IMR-90 (cell line): ENCODE results near the gene DEPDC1. TPM values are rescaled to one million over a fixed set of nuclear protein-coding genes. Genes with fewer than 3 reads are reported as not detected.

Source experiments
- ATAC-seq: fragments of 200-7000 bp; cut with Tn5 transposase; 2 replicates; pipeline ENCODE4 v1.9.1; 2020; ENCODE audit warnings: low read depth, mild to moderate bottlenecking, moderate library complexity
- BruUV-seq: library from RNA; stranded (reverse); fragments of 400-500 nt; replicated peaks from 2 replicates; lab custom pipeline; 2021; lab: Mats Ljungman, UMichigan
- CTCF ChIA-PET: fragments of 300-600 bp; formaldehyde crosslinking; extraction: SDS; loops from one replicate; lab custom pipeline; 2021; ENCODE audit warnings: antibody characterized with exemption; lab: Yijun Ruan, JAX
- POLR2A ChIA-PET: fragments of 300-600 bp; sonication (Branson Sonifier 250); formaldehyde crosslinking; loops from one replicate; lab custom pipeline; 2022; ENCODE audit warnings: antibody characterized with exemption; ENCODE audit not compliant: unreplicated experiment; lab: Charles Lee
- DNase-seq: peaks from one replicate; pipeline ENCODE4 v3.0.0; 2013
- H2AFZ ChIP-seq: replicated peaks from 2 replicates; pipeline ENCODE3; 2013; ENCODE audit warnings: low read length, mild to moderate bottlenecking; ENCODE audit not compliant: poor library complexity
- H2AK5ac ChIP-seq: 2 replicates; pipeline ENCODE4 v1.6.1; 2013; ENCODE audit warnings: low read depth, low read length, inconsistent platforms
- H2AK9ac ChIP-seq: replicated peaks from 2 replicates; pipeline ENCODE3; 2013; ENCODE audit warnings: mild to moderate bottlenecking, low read depth, low read length, moderate library complexity; ENCODE audit not compliant: poor library complexity
- H2BK120ac ChIP-seq: 2 replicates; pipeline ENCODE4 v1.6.1; 2013; ENCODE audit warnings: low read depth, low read length, inconsistent platforms
- H2BK15ac ChIP-seq: 3 replicates; pipeline ENCODE4 v1.6.1; 2013; ENCODE audit warnings: low read depth, low read length, inconsistent platforms
- H2BK20ac ChIP-seq: 2 replicates; pipeline ENCODE4 v1.6.1; 2013; ENCODE audit warnings: low read depth, mild to moderate bottlenecking, inconsistent platforms, low read length, moderate library complexity
- H2BK5ac ChIP-seq: 2 replicates; pipeline ENCODE4 v1.6.1; 2013; ENCODE audit warnings: mild to moderate bottlenecking, low read depth, low read length, inconsistent platforms; ENCODE audit not compliant: poor library complexity, severe bottlenecking
- H3K14ac ChIP-seq: replicated peaks from 2 replicates; pipeline ENCODE4 v1.6.1; 2013; ENCODE audit warnings: low read depth, low read length, inconsistent platforms
- H3K18ac ChIP-seq: 2 replicates; pipeline ENCODE4 v1.6.1; 2013; ENCODE audit warnings: low read depth, low read length, control low read depth
- H3K23ac ChIP-seq: 2 replicates; pipeline ENCODE4 v1.6.1; 2013; ENCODE audit warnings: low read depth, low read length, inconsistent platforms
- H3K27ac ChIP-seq: 2 replicates; pipeline ENCODE4 v1.5.1; 2013; ENCODE audit warnings: mild to moderate bottlenecking, control low read depth, low read length; ENCODE audit not compliant: insufficient read depth
- H3K27me3 ChIP-seq: 2 replicates; pipeline ENCODE4 v1.6.1; 2013; ENCODE audit warnings: low read length; ENCODE audit not compliant: control insufficient read depth, insufficient read depth
- H3K36me3 ChIP-seq: 2 replicates; pipeline ENCODE4 v1.6.1; 2013; ENCODE audit warnings: low read length, mixed read lengths; ENCODE audit not compliant: control insufficient read depth, insufficient read depth
- H3K4ac ChIP-seq: 2 replicates; pipeline ENCODE4 v1.6.1; 2013; ENCODE audit warnings: low read depth, low read length, inconsistent platforms
- H3K4me1 ChIP-seq: 2 replicates; pipeline ENCODE4 v1.6.1; 2013; ENCODE audit warnings: low read length, mixed read lengths; ENCODE audit not compliant: control insufficient read depth, insufficient read depth
- H3K4me2 ChIP-seq: 2 replicates; pipeline ENCODE4 v1.6.1; 2013; ENCODE audit warnings: low read depth, mild to moderate bottlenecking, control low read depth, low read length, moderate library complexity
- H3K4me3 ChIP-seq: 2 replicates; pipeline ENCODE4 v1.5.1; 2013; ENCODE audit warnings: low read depth, mild to moderate bottlenecking, control low read depth, low read length, moderate library complexity; ENCODE audit not compliant: insufficient read depth
- H3K56ac ChIP-seq: 2 replicates; pipeline ENCODE4 v1.6.1; 2013; ENCODE audit warnings: low read length, inconsistent platforms; ENCODE audit not compliant: insufficient read depth; ENCODE audit errors: extremely low read depth
- H3K79me1 ChIP-seq, 2 experiments: 2 replicates each; pipeline ENCODE4 v1.6.1; 2013; ENCODE audit warnings: low read length in 2 of 2, inconsistent platforms in 1 of 2, low read depth in 1 of 2
- H3K9ac ChIP-seq: 2 replicates; pipeline ENCODE4 v1.6.1; 2013; ENCODE audit warnings: low read depth, low read length, control low read depth
- H3K9me1 ChIP-seq: 2 replicates; pipeline ENCODE4 v1.6.1; 2013; ENCODE audit warnings: low read length, inconsistent platforms; ENCODE audit not compliant: insufficient read depth
- H3K9me3 ChIP-seq: 2 replicates; pipeline ENCODE4 v1.6.1; 2013; ENCODE audit warnings: low read length; ENCODE audit not compliant: control insufficient read depth, insufficient read depth
- H4K20me1 ChIP-seq: 2 replicates; pipeline ENCODE4 v1.6.1; 2013; ENCODE audit warnings: low read length, inconsistent platforms; ENCODE audit not compliant: insufficient read depth
- H4K5ac ChIP-seq: 2 replicates; pipeline ENCODE4 v1.6.1; 2013; ENCODE audit warnings: mild to moderate bottlenecking, low read depth, low read length, control low read depth
- H4K8ac ChIP-seq, 2 experiments: 2 replicates each; pipeline ENCODE4 v1.6.1; 2013; ENCODE audit warnings: low read depth in 2 of 2, low read length in 2 of 2, control low read depth in 1 of 2, inconsistent platforms in 1 of 2
- H4K91ac ChIP-seq: 2 replicates; pipeline ENCODE4 v1.6.1; 2013; ENCODE audit warnings: low read depth, low read length, inconsistent platforms; ENCODE audit not compliant: insufficient read depth
- BHLHE40 ChIP-seq: fragments of 150-350 bp; IDR thresholded peaks from 2 replicates; pipeline ENCODE4 v1.6.1; 2016; ENCODE audit warnings: mild to moderate bottlenecking, low read depth, low read length
- CEBPB ChIP-seq: IDR thresholded peaks from 2 replicates; pipeline ENCODE4 v1.6.1; 2012; ENCODE audit warnings: low read depth, low read length, improper control_type of control experiment
- CHD1 ChIP-seq: IDR thresholded peaks from 2 replicates; pipeline ENCODE4 v1.6.1; 2012; ENCODE audit warnings: low read depth, low read length, improper control_type of control experiment
- CTCF ChIP-seq: conservative IDR thresholded peaks from 2 replicates; pipeline ENCODE4 v1.5.1; 2012; ENCODE audit warnings: mild to moderate bottlenecking, low read depth, low read length, improper control_type of control experiment
- FOS ChIP-seq: fragments of 150-350 bp; IDR thresholded peaks from 2 replicates; pipeline ENCODE4 v1.6.1; 2016; ENCODE audit warnings: low read depth, low read length
- MAFK ChIP-seq: IDR thresholded peaks from 2 replicates; pipeline ENCODE4 v1.6.1; 2012; ENCODE audit warnings: low read depth, low read length, improper control_type of control experiment
- MAZ ChIP-seq: IDR thresholded peaks from 2 replicates; pipeline ENCODE4 v1.6.1; 2012; ENCODE audit warnings: low read depth, mild to moderate bottlenecking, low read length, improper control_type of control experiment, moderate library complexity, borderline replicate concordance
- MXI1 ChIP-seq: IDR thresholded peaks from 2 replicates; pipeline ENCODE4 v1.6.1; 2012; ENCODE audit warnings: low read depth, mild to moderate bottlenecking, low read length, moderate library complexity, borderline replicate concordance
- NFE2L2 ChIP-seq: fragments of 150-350 bp; IDR thresholded peaks from 2 replicates; pipeline ENCODE4 v1.6.1; 2016; ENCODE audit warnings: low read depth, mild to moderate bottlenecking, low read length
- POLR2A ChIP-seq: IDR thresholded peaks from 2 replicates; pipeline ENCODE4 v1.6.1; 2012; ENCODE audit warnings: mild to moderate bottlenecking, low read depth, low read length
- RAD21 ChIP-seq: IDR thresholded peaks from 2 replicates; pipeline ENCODE4 v1.6.1; 2012; ENCODE audit warnings: low read length, improper control_type of control experiment
- RCOR1 ChIP-seq: IDR thresholded peaks from 2 replicates; pipeline ENCODE4 v1.6.1; 2012; ENCODE audit warnings: mild to moderate bottlenecking, low read length, improper control_type of control experiment; ENCODE audit not compliant: insufficient replicate concordance
- RFX5 ChIP-seq: IDR thresholded peaks from 2 replicates; pipeline ENCODE4 v1.8.0; 2012; ENCODE audit warnings: low read depth, mild to moderate bottlenecking, low read length, moderate library complexity
- SMC3 ChIP-seq: fragments of 150-350 bp; IDR thresholded peaks from 2 replicates; pipeline ENCODE4 v1.6.1; 2016; ENCODE audit warnings: low read depth, mild to moderate bottlenecking, antibody characterized with exemption, low read length, moderate library complexity
- dilution Hi-C: fragments of 300-500 bp; cut with HindIII; formaldehyde crosslinking; loops from one replicate; pipeline ENCODE4 v1.14.3; 2018; ENCODE audit warnings: low sequenced_read_pairs; ENCODE audit not compliant: unreplicated experiment
- in situ Hi-C: fragments of 300-500 bp; cut with MboI; formaldehyde crosslinking; loops from 3 replicates; pipeline ENCODE4 v1.14.3; 2019; ENCODE audit warnings: low sequenced_read_pairs, inconsistent platforms, mixed read lengths
- intact Hi-C: fragments of 100-400 bp; cut with micrococcal nuclease; formaldehyde crosslinking; loops from 2 replicates; pipeline ENCODE4 v1.10.0; 2022
- polyA plus RNA-seq, 3 experiments: library from polyadenylated mRNA; depleted of rRNA; stranded (reverse); fragments of >200 nt; gene quantifications; 2 replicates each; pipeline ENCODE4 v1.2.3, GENCODE V29; 2012; ENCODE audit warnings: low replicate concordance in 1 of 3
- total RNA-seq: library from RNA; depleted of rRNA; stranded (reverse); fragments of >200 nt; gene quantifications from 2 replicates; pipeline ENCODE4 v1.2.3, GENCODE V29; 2012
- TF ChIP-seq, protein P1 (sequence below): fragments of 150-350 bp; IDR thresholded peaks from 2 replicates; pipeline ENCODE4 v1.6.1; 2016; ENCODE audit warnings: low read depth, mild to moderate bottlenecking, low read length, moderate library complexity, borderline replicate concordance
- TF ChIP-seq, protein P2 (sequence below): fragments of 150-350 bp; IDR thresholded peaks from 2 replicates; pipeline ENCODE4 v1.6.1; 2017; ENCODE audit warnings: mild to moderate bottlenecking, antibody characterized with exemption, low read length, low read depth

DEPDC1 gene
- total and polyA plus RNA-seq, 2 of the 4 experiments (the other 2 are of a cell fraction) = 7.4 to 14.7 TPM

- DNase-seq = no peak
- in situ Hi-C loops = loop anchor here (25.0 kb wide), 1 partner anchor 1264 kb away; no protein-coding TSS in a partner anchor
Measured at GRCh38 chr1:68473060-68473459, 23.8 kb downstream of the DEPDC1 start.

More at GRCh38 chr1:68473060-68473459, 23.8 kb downstream of the DEPDC1 start:
- H3K9ac ChIP-seq = no peak overlapping the region
- no peaks in the 10 kb centered on the region for H4K20me1 ChIP-seq
- ChIA-PET POLR2A (no interaction called here), CTCF (interaction anchor here (2.7 kb wide), 1 partner anchor 30 kb away, joined by 7 read pairs; no protein-coding TSS in a partner anchor)
- no peak overlapping the region for H3K4me2 ChIP-seq
- dilution Hi-C loops (no loop called here), intact Hi-C loops (loop anchor here (10.0 kb wide), 1 partner anchor 1672 kb away; no protein-coding TSS in a partner anchor)
- H3K9me1 ChIP-seq = no peaks in the 10 kb centered on the region
- no peaks in the 10 kb centered on the region for H3K9me3 ChIP-seq
- no peak overlapping the region for H2BK15ac ChIP-seq
- H3K4me1 ChIP-seq = no peaks in the 10 kb centered on the region
- no TSS peak for BruUV-seq
- H4K5ac ChIP-seq = no peak overlapping the region
- H3K56ac ChIP-seq = no peak overlapping the region
- TF ChIP-seq CHD1 (no peak), CEBPB (no peak), POLR2A (no peak), RFX5 (no peak), RAD21 (no peak), RCOR1 (no peak), NFE2L2 (no peak), MAFK (no peak), CTCF (no peak), SMC3 (no peak), MXI1 (no peak), BHLHE40 (no peak), FOS (no peak), MAZ (no peak)
- TF ChIP-seq, protein P1, sequence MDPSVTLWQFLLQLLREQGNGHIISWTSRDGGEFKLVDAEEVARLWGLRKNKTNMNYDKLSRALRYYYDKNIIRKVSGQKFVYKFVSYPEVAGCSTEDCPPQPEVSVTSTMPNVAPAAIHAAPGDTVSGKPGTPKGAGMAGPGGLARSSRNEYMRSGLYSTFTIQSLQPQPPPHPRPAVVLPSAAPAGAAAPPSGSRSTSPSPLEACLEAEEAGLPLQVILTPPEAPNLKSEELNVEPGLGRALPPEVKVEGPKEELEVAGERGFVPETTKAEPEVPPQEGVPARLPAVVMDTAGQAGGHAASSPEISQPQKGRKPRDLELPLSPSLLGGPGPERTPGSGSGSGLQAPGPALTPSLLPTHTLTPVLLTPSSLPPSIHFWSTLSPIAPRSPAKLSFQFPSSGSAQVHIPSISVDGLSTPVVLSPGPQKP = no peak
- TF ChIP-seq, protein P2, sequence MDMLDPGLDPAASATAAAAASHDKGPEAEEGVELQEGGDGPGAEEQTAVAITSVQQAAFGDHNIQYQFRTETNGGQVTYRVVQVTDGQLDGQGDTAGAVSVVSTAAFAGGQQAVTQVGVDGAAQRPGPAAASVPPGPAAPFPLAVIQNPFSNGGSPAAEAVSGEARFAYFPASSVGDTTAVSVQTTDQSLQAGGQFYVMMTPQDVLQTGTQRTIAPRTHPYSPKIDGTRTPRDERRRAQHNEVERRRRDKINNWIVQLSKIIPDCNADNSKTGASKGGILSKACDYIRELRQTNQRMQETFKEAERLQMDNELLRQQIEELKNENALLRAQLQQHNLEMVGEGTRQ = no peak
- H4K91ac ChIP-seq = no peak overlapping the region
- no peak overlapping the region for H2BK120ac ChIP-seq
- no peak overlapping the region for H2BK20ac ChIP-seq
- H3K4ac ChIP-seq = no peak overlapping the region
- no peak overlapping the region for H3K4me3 ChIP-seq
- no peak overlapping the region for H3K23ac ChIP-seq
- H4K8ac ChIP-seq = no peak overlapping the region
- no peaks in the 10 kb centered on the region for H3K79me1 ChIP-seq
- no peak overlapping the region for H2BK5ac ChIP-seq
- no peak for ATAC-seq
- H2AK9ac ChIP-seq = no peak overlapping the region
- H3K14ac ChIP-seq = no peak overlapping the region
- no peaks in the 10 kb centered on the region for H3K27me3 ChIP-seq
- no peak overlapping the region for H2AFZ ChIP-seq
- H2AK5ac ChIP-seq = no peak overlapping the region
- H3K36me3 ChIP-seq = no peaks in the 10 kb centered on the region
- no peak overlapping the region for H3K18ac ChIP-seq
- H3K27ac ChIP-seq = no peak overlapping the region
